Measurements from ENCODE around the gene LGALS7B.

DNA sequence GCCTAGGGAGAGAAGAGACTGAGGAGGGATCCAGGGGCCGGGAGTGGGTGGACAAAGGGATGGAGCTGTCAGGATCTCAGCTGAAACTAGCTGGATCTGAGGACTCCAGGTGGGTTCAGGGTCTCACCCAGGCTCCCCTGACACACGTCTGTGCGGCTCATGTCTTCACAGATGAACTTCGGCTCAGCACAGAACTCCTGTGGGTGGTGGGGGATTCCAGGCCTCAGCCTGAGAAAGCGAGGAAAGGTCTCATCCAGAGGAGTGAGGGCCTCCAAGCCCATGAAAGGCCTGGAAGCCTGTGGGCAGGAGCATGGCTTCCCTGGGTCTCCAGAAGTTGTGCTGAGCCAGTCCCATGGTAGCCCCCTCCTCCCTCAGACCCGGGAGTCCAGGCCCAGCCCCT is 46.1 kb upstream of the LGALS7B start:
- TF ChIP-seq, protein P1, sequence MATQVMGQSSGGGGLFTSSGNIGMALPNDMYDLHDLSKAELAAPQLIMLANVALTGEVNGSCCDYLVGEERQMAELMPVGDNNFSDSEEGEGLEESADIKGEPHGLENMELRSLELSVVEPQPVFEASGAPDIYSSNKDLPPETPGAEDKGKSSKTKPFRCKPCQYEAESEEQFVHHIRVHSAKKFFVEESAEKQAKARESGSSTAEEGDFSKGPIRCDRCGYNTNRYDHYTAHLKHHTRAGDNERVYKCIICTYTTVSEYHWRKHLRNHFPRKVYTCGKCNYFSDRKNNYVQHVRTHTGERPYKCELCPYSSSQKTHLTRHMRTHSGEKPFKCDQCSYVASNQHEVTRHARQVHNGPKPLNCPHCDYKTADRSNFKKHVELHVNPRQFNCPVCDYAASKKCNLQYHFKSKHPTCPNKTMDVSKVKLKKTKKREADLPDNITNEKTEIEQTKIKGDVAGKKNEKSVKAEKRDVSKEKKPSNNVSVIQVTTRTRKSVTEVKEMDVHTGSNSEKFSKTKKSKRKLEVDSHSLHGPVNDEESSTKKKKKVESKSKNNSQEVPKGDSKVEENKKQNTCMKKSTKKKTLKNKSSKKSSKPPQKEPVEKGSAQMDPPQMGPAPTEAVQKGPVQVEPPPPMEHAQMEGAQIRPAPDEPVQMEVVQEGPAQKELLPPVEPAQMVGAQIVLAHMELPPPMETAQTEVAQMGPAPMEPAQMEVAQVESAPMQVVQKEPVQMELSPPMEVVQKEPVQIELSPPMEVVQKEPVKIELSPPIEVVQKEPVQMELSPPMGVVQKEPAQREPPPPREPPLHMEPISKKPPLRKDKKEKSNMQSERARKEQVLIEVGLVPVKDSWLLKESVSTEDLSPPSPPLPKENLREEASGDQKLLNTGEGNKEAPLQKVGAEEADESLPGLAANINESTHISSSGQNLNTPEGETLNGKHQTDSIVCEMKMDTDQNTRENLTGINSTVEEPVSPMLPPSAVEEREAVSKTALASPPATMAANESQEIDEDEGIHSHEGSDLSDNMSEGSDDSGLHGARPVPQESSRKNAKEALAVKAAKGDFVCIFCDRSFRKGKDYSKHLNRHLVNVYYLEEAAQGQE (IDR thresholded peaks at IDR 0.05; ENCODE audit: low read depth) = no peak
- TF ChIP-seq POLR2A (IDR thresholded peaks at IDR 0.05; ENCODE audit: borderline replicate concordance, extremely low read depth, insufficient read depth, insufficient read length) = no peak
- TF ChIP-seq, protein P2, sequence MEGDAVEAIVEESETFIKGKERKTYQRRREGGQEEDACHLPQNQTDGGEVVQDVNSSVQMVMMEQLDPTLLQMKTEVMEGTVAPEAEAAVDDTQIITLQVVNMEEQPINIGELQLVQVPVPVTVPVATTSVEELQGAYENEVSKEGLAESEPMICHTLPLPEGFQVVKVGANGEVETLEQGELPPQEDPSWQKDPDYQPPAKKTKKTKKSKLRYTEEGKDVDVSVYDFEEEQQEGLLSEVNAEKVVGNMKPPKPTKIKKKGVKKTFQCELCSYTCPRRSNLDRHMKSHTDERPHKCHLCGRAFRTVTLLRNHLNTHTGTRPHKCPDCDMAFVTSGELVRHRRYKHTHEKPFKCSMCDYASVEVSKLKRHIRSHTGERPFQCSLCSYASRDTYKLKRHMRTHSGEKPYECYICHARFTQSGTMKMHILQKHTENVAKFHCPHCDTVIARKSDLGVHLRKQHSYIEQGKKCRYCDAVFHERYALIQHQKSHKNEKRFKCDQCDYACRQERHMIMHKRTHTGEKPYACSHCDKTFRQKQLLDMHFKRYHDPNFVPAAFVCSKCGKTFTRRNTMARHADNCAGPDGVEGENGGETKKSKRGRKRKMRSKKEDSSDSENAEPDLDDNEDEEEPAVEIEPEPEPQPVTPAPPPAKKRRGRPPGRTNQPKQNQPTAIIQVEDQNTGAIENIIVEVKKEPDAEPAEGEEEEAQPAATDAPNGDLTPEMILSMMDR (IDR thresholded peaks at IDR 0.05 in 2 of 3, conservative IDR thresholded peaks at IDR 0.05 in 1 of 3; ENCODE audit: borderline replicate concordance in 1 of 3, insufficient read depth in 1 of 3, low read depth in 2 of 3, low read length in 2 of 3) = no peak
- no peak for TF ChIP-seq RAD21 (IDR thresholded peaks at IDR 0.05; ENCODE audit: low read depth)
- TF ChIP-seq, protein P3, sequence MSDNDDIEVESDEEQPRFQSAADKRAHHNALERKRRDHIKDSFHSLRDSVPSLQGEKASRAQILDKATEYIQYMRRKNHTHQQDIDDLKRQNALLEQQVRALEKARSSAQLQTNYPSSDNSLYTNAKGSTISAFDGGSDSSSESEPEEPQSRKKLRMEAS (IDR thresholded peaks at IDR 0.05) = no peak
